Thyroid gland (tissue), 4 donors: Measurements from ENCODE around the gene PBX1. TPM values are rescaled to one million over a fixed set of nuclear protein-coding genes. Genes with fewer than 3 reads are reported as not detected.

ENCODE experiments used
- DNase-seq, 2 donors: peaks; one replicate each; pipeline ENCODE4 v3.0.0-alpha.2; 2019
- H3K27ac ChIP-seq, 3 donors: fragments of 200-600 bp; sonication (generic); 1 replicate in 2 of 3; 2 replicates in 1 of 3; pipeline ENCODE4 v1.5.1; 2016 to 2019; ENCODE audit warnings: mild to moderate bottlenecking in 1 of 3, moderate library complexity in 1 of 3
- H3K27me3 ChIP-seq: fragments of 200-600 bp; sonication (generic); one replicate; pipeline ENCODE4 v1.5.1; 2019
- H3K36me3 ChIP-seq, 2 donors: fragments of 200-600 bp; sonication (generic); one replicate each; pipeline ENCODE4 v1.5.1; 2016 to 2019
- H3K4me1 ChIP-seq, 2 donors: fragments of 200-600 bp; sonication (generic); one replicate each; pipeline ENCODE4 v1.5.1; 2017 to 2019
- H3K4me3 ChIP-seq, 3 donors: fragments of 200-600 bp; sonication (generic); replicated peaks in 1 of 3; 1 replicate in 2 of 3; 2 replicates in 1 of 3; pipeline ENCODE4 v1.5.1; 2016; ENCODE audit warnings: mild to moderate bottlenecking in 1 of 3
- H3K9me3 ChIP-seq: fragments of 200-600 bp; sonication (generic); one replicate; pipeline ENCODE4 v1.5.1; 2017
- POLR2A ChIP-seq, 2 donors: fragments of 450-650 bp; IDR thresholded peaks; one replicate each; pipeline ENCODE4 v1.6.1; 2017; ENCODE audit warnings: antibody characterized with exemption in 2 of 2, mild to moderate bottlenecking in 2 of 2, moderate library complexity in 1 of 2
- WGBS, 2 donors: methylation state at CpG; one replicate each; pipeline ENCODE4 v1.1.5; 2017; 5-methylcytosine and 5-hydroxymethylcytosine counted together
- intact Hi-C: fragments of 100-400 bp; cut with DNase I; formaldehyde crosslinking; loops from one replicate; pipeline ENCODE4 v1.15.1; 2023
- total RNA-seq, 4 donors: library from RNA; depleted of rRNA; stranded (reverse); fragments of >200 nt; gene quantifications; one replicate each; pipeline ENCODE4 v1.2.3, GENCODE V29; 2016
- TF ChIP-seq, protein P1 (sequence below), 6 experiments: fragments of 200-600 bp in 3 of 6; fragments of 450-650 bp in 3 of 6; sonication (generic) in 3 of 6; IDR thresholded peaks; one replicate each; pipeline ENCODE4 v1.5.1; 2016 to 2019; ENCODE audit warnings: antibody characterized with exemption in 6 of 6, mild to moderate bottlenecking in 2 of 6, inconsistent platforms in 1 of 6, moderate library complexity in 1 of 6

PBX1 gene
- total RNA-seq, 4 donors from 2014 or later, result 79.0 to 159 (median 102) TPM

DNA sequence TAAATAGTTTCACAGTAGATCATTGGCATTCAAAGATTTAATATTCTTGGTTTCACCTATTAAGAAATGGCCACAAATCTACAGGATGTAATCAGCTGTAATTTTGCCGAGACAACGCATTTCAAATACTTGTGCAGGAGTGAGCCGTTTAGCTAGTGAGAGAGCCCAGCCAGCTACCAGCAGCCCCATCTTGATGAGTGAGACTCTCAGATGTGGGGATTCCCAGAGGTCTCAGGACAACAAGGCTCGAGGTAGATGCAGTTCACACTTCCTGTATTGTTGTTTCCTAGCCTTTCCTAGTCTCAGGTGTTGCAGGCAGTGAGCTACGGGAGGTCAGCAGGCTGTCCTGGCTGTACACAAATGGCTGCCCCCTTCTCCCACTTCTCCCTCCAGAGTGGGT is 108.6 kb downstream of the PBX1 start:
- H3K9me3 ChIP-seq, result no peaks in the 10 kb centered on the region
- no peak for TF ChIP-seq POLR2A (IDR thresholded peaks at IDR 0.05)
- TF ChIP-seq, protein P1, sequence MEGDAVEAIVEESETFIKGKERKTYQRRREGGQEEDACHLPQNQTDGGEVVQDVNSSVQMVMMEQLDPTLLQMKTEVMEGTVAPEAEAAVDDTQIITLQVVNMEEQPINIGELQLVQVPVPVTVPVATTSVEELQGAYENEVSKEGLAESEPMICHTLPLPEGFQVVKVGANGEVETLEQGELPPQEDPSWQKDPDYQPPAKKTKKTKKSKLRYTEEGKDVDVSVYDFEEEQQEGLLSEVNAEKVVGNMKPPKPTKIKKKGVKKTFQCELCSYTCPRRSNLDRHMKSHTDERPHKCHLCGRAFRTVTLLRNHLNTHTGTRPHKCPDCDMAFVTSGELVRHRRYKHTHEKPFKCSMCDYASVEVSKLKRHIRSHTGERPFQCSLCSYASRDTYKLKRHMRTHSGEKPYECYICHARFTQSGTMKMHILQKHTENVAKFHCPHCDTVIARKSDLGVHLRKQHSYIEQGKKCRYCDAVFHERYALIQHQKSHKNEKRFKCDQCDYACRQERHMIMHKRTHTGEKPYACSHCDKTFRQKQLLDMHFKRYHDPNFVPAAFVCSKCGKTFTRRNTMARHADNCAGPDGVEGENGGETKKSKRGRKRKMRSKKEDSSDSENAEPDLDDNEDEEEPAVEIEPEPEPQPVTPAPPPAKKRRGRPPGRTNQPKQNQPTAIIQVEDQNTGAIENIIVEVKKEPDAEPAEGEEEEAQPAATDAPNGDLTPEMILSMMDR (IDR thresholded peaks at IDR 0.05), result no peak
- intact Hi-C loops, result no loop called here
- peaks cover 0 to 15% of the 10 kb centered on the region in 2 donors for H3K4me1 ChIP-seq
- no peaks in the 10 kb centered on the region for H3K27me3 ChIP-seq
- no peaks in the 10 kb centered on the region for H3K36me3 ChIP-seq
- WGBS, 2 donors, result 74 to 78% methylated on average over 5 of the region's 5 CpGs
- no peak for DNase-seq
- H3K4me3 ChIP-seq, result no peak overlapping the region
- H3K27ac ChIP-seq, result no peak overlapping the region

- DNase-seq, result no peak
- WGBS, 2 donors, result 92 to 93% methylated on average over 20 of the region's 20 CpGs
- peaks cover 0 to 15% of the 10 kb centered on the region in 2 donors for H3K4me1 ChIP-seq
- no peak overlapping the region for H3K4me3 ChIP-seq
- no peaks in the 10 kb centered on the region for H3K36me3 ChIP-seq
- H3K9me3 ChIP-seq, result no peaks in the 10 kb centered on the region
- H3K27ac ChIP-seq, result no peak overlapping the region
- H3K27me3 ChIP-seq, result no peaks in the 10 kb centered on the region
- TF ChIP-seq, protein P1 (IDR thresholded peaks at IDR 0.05), result no peak
- no peak for TF ChIP-seq POLR2A (IDR thresholded peaks at IDR 0.05)
- intact Hi-C loops, result no loop called here
Observed at GRCh38 chr1:164668491-164669400, 109.8 kb downstream of the PBX1 start.

DNA sequence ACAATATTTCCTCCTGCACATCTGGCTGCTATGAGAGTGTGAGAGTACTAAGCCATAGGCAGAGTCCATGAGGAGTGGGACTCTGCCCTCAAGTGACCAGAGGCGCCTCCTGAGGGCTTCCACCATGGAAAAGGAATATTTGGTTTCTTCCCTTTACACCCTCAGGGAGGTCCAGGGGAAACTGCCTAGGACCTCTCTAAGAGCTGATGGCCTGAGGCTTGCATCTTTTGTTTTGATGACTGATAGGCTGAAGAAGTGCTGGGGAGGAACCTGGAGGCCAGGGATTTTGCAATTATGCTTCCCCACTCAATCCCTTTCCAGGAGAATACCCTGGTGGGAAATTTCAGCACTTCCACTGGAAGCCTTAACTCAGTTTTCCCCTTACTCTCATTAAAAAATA is 111.0 kb downstream of the PBX1 start:
- Histone ChIP-seq H3K27ac (no peak overlapping the region), H3K9me3 (no peaks in the 10 kb centered on the region), H3K4me1 (peaks cover 0 to 15% of the 10 kb centered on the region in 2 donors), H3K27me3 (no peaks in the 10 kb centered on the region), H3K4me3 (no peak overlapping the region), H3K36me3 (no peaks in the 10 kb centered on the region)
- TF ChIP-seq POLR2A (IDR thresholded peaks at IDR 0.05), result no peak
- TF ChIP-seq, protein P1 (IDR thresholded peaks at IDR 0.05), result no peak
- 86 to 100% methylated on average over 1 of the region's 1 CpG for WGBS, 2 donors
- intact Hi-C loops, result no loop called here
- DNase-seq, result no peak

DNA sequence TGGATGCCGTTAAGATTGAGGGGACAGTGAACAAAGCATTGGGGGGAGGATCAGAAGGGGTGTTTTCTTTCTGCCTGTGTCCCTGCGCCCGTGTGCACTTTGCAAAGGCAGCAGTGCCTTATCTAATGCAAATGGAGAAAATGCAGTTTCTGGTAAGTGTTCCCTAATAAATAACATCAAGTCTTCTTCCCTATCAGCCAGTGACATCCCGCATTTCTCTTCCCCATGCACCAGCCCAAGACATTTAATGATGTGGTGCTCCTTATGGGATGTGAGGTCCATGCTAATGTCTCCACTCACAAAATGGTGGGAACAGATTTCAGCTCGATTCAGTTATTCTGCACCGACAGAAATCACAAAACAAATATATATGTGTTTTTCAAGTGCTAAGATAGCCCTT is 111.8 kb downstream of the PBX1 start:
- Histone ChIP-seq H3K4me1 (peaks cover 0 to 15% of the 10 kb centered on the region in 2 donors), H3K4me3 (no peak overlapping the region), H3K36me3 (no peaks in the 10 kb centered on the region), H3K27ac (no peak overlapping the region), H3K9me3 (no peaks in the 10 kb centered on the region), H3K27me3 (no peaks in the 10 kb centered on the region)
- TF ChIP-seq POLR2A (IDR thresholded peaks at IDR 0.05), result no peak
- TF ChIP-seq, protein P1 (IDR thresholded peaks at IDR 0.05), result no peak
- 76 to 80% methylated on average over 6 of the region's 6 CpGs for WGBS, 2 donors
- intact Hi-C loops, result no loop called here
- no peak for DNase-seq

DNA sequence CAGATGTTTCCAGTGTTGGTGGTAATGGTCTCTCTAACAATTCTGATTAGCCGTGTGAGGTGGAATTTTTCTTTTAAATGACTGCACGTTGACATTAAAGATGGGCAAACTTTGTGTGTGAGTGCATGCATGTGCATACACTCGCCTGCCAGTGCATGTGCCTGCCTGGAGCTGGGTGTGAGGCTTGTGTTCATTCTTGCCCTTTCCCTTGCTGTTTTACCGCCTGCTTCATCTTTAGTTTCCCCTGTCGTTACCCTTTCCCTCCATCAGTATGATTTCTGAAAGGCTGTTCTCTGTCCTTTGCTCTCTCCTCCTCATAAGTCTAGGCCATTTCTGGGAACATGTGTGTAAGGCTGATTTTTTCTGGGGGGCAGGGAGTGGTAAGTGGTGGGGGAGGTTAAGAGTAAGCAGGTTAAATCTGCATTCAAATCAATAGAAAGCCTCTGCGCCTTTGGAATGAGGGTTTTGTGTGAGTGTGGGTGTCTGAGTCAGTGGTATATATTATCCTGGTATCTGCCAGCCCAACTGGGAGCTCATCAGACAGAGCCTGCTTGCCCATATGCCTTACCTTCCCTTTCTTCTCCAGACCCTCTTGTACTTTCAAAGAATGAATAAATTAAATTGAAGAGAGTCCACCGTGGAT is 112.5 kb downstream of the PBX1 start:
- Histone ChIP-seq H3K9me3 (no peaks in the 10 kb centered on the region), H3K4me1 (peaks cover 0 to 15% of the 10 kb centered on the region in 2 donors), H3K27me3 (no peaks in the 10 kb centered on the region), H3K27ac (no peak overlapping the region), H3K4me3 (no peak overlapping the region), H3K36me3 (no peaks in the 10 kb centered on the region)
- no peak for TF ChIP-seq POLR2A (IDR thresholded peaks at IDR 0.05)
- TF ChIP-seq, protein P1 (IDR thresholded peaks at IDR 0.05), result no peak
- no peak for DNase-seq
- WGBS, 2 donors, result 81 to 83% methylated on average over 7 of the region's 7 CpGs
- intact Hi-C loops, result no loop called here
